ENCODE data around the gene ARL14EPL.

- no peak for TF ChIP-seq CTCF (IDR thresholded peaks at IDR 0.05)
- TF ChIP-seq POLR2AphosphoS5 (IDR thresholded peaks at IDR 0.05; ENCODE audit: insufficient read depth in 1 of 2, low read depth in 1 of 2): no peak
Observed at GRCh38 chr5:116075191-116075831, 43.0 kb downstream of the ARL14EPL start.

Measured in vagina (tissue), 2 donors.